ENCODE results near the gene FCHSD2. TPM values are rescaled to one million over a fixed set of nuclear protein-coding genes. Genes with fewer than 3 reads are reported as not detected.

Gene FCHSD2
- total and polyA plus RNA-seq, 2 donors (not counting 3 experiments of a cell fraction or from before 2014, with no cell fraction given): 20.8 to 56.9 TPM

DNA sequence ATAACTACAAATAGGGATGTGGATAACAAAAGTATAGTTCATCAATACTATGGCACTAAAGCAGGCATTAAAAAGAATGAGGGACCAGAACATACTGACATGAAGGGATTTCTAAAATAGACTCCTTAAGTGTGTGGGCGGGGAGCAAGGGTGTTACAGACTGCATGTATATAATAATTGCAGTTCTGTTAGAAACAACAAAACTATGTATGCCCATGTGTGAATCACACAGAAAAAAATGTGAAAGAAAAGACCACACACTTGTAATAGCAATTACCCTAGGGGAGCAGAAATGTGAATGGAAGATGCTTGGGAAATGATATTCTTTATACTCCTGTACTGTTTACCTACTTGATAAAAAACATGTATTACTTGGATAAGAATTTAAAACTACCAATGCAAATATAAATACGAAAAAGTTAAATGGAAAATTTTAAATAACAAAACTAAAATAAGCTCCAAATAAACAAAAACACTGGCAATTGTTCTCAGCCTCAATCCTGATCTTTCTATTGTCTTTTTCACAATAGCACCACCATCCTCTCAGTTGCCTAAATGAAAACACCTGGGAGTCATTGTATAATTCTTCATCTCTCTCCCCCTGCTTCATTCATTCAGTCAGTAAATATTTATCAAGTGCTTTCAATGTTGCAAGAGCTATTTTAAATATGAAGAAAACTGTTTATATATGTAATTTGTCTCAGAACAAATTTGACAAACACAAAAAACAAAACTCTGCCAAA is 129.8 kb downstream of the FCHSD2 start:
- dilution Hi-C loops (cut with MboI; ENCODE audit: extremely low pct_ligation_motif_present, low sequenced_read_pairs) (no loop called here), intact Hi-C loops (cut with micrococcal nuclease) (no loop called here)
- no peak for TF ChIP-seq FOS (IDR thresholded peaks at IDR 0.05; ENCODE audit: borderline replicate concordance, insufficient read depth, low read length)
- TF ChIP-seq MYC (IDR thresholded peaks at IDR 0.05; ENCODE audit: low read depth, low read length): no peak
- TF ChIP-seq POLR2A (IDR thresholded peaks at IDR 0.05; ENCODE audit: low read depth, low read length): no peak
- TF ChIP-seq JUN (IDR thresholded peaks at IDR 0.05; ENCODE audit: borderline replicate concordance, insufficient read depth, insufficient read length, low read depth): no peak
- TF ChIP-seq POLR2AphosphoS5 (IDR thresholded peaks at IDR 0.05; ENCODE audit: insufficient read depth, low read depth, low read length): no peak
- no peak for TF ChIP-seq GATA2 (IDR thresholded peaks at IDR 0.05; ENCODE audit: insufficient read depth, insufficient read length, low read depth, low read length)
- TF ChIP-seq, protein P1, sequence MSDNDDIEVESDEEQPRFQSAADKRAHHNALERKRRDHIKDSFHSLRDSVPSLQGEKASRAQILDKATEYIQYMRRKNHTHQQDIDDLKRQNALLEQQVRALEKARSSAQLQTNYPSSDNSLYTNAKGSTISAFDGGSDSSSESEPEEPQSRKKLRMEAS (IDR thresholded peaks at IDR 0.05; ENCODE audit: insufficient read depth, insufficient read length): no peak
- TF ChIP-seq EZH2 (IDR thresholded peaks at IDR 0.05; ENCODE audit: borderline replicate concordance, low read depth, low read length, severe bottlenecking): no peak
- TF ChIP-seq, protein P2, sequence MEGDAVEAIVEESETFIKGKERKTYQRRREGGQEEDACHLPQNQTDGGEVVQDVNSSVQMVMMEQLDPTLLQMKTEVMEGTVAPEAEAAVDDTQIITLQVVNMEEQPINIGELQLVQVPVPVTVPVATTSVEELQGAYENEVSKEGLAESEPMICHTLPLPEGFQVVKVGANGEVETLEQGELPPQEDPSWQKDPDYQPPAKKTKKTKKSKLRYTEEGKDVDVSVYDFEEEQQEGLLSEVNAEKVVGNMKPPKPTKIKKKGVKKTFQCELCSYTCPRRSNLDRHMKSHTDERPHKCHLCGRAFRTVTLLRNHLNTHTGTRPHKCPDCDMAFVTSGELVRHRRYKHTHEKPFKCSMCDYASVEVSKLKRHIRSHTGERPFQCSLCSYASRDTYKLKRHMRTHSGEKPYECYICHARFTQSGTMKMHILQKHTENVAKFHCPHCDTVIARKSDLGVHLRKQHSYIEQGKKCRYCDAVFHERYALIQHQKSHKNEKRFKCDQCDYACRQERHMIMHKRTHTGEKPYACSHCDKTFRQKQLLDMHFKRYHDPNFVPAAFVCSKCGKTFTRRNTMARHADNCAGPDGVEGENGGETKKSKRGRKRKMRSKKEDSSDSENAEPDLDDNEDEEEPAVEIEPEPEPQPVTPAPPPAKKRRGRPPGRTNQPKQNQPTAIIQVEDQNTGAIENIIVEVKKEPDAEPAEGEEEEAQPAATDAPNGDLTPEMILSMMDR (IDR thresholded peaks at IDR 0.05; ENCODE audit: extremely low read depth in 1 of 2, insufficient read depth in 1 of 2, low read depth in 1 of 2, low read length in 2 of 2): no peak
- BruUV-seq (replicated peaks): no TSS peak
- Histone ChIP-seq H3K36me3 (ENCODE audit: control insufficient read depth in 2 of 2, extremely low read depth in 1 of 2, insufficient read depth in 2 of 2, low read length in 2 of 2) (peaks cover 2 to 9% of the 10 kb centered on the region in 2 experiments), H3K27me3 (ENCODE audit: control insufficient read depth in 2 of 2, insufficient read depth in 2 of 2, low read length in 2 of 2) (no peaks in the 10 kb centered on the region), H4K20me1 (replicated peaks; ENCODE audit: control insufficient read depth, extremely low read depth, insufficient read depth, low read length) (peaks cover under 1% of the 10 kb centered on the region), H3K9me3 (replicated peaks; ENCODE audit: control insufficient read depth, insufficient read depth, low read length) (no peaks in the 10 kb centered on the region), H3K9ac (replicated peaks; ENCODE audit: extremely low read depth, insufficient read depth, low read length) (no peak overlapping the region), H3K4me1 (ENCODE audit: control insufficient read depth, extremely low read depth, insufficient read depth, low read length) (peaks cover 3% of the 10 kb centered on the region), H3K4me2 (ENCODE audit: insufficient read depth, low read length) (no peak overlapping the region), H3K9me1 (replicated peaks; ENCODE audit: control insufficient read depth, extremely low read depth, insufficient read depth, low read length) (no peaks in the 10 kb centered on the region), H3K4me3 (replicated peaks in 1 of 3; ENCODE audit: insufficient read depth in 1 of 3, low read depth in 1 of 3, low read length in 3 of 3) (no peak overlapping the region), H3K79me2 (ENCODE audit: control insufficient read depth, insufficient read depth, low read length) (peaks cover 6% of the 10 kb centered on the region), H3K27ac (ENCODE audit: insufficient read depth, low read depth, low read length) (no peak overlapping the region), H2AFZ (ENCODE audit: low read depth, low read length) (no peak overlapping the region)
- ChIA-PET CTCF (interaction anchor here (0.6 kb wide), 1 partner anchor 9 kb away, joined by 3 read pairs; no protein-coding TSS in a partner anchor), POLR2A (no interaction called here)
- DNase-seq (ENCODE audit: low read depth, low spot score): peak; percentile 11
- FAIRE-seq: no peak

Data from endothelial cell of umbilical vein (primary cell).